CD4-positive, alpha-beta memory T cell (primary cell): ENCODE data around the gene SCP2. TPM values are rescaled to one million over a fixed set of nuclear protein-coding genes. Genes with fewer than 3 reads are reported as not detected.
A peak's percentile ranks its signal among the peaks of the same experiment; 100 is the strongest.

ENCODE experiments used
- CTCF ChIA-PET: fragments of 350-600 bp; sonication (Branson Sonifier 250); formaldehyde crosslinking; loops from one replicate; lab custom pipeline; 2021; ENCODE audit warnings: inconsistent platforms; ENCODE audit not compliant: partially characterized antibody; lab: Charles Lee
- POLR2A ChIA-PET: fragments of 350-600 bp; sonication (Branson Sonifier 250); formaldehyde crosslinking; loops from one replicate; lab custom pipeline; 2021; ENCODE audit not compliant: partially characterized antibody; lab: Charles Lee
- DNase-seq, 5 donors: peaks; one replicate each; pipeline versions ENCODE4 v3.0.0 to v3.0.0-alpha.2; 2020 to 2022; ENCODE audit warnings: mixed read lengths in 1 of 5
- H3K27ac ChIP-seq: one replicate; pipeline ENCODE4 v1.7.0; 2013; ENCODE audit warnings: low read depth, low read length
- H3K27me3 ChIP-seq: 2 replicates; pipeline ENCODE4 v1.7.0; 2013; ENCODE audit warnings: mild to moderate bottlenecking, low read length, moderate library complexity; ENCODE audit not compliant: insufficient read depth
- H3K36me3 ChIP-seq: 2 replicates; pipeline ENCODE4 v1.7.0; 2013; ENCODE audit warnings: mild to moderate bottlenecking, low read length, moderate library complexity; ENCODE audit not compliant: insufficient read depth
- H3K4me1 ChIP-seq: 2 replicates; pipeline ENCODE4 v1.7.0; 2013; ENCODE audit warnings: mild to moderate bottlenecking, low read length, moderate library complexity; ENCODE audit not compliant: insufficient read depth
- H3K4me3 ChIP-seq, 2 donors: one replicate each; pipeline ENCODE4 v1.7.0; 2013; ENCODE audit warnings: low read length in 2 of 2, mild to moderate bottlenecking in 1 of 2
- H3K9me3 ChIP-seq, 2 donors: one replicate each; pipeline ENCODE4 v1.7.0; 2013; ENCODE audit warnings: low read length in 2 of 2, control low read depth in 1 of 2; ENCODE audit not compliant: control insufficient read depth in 1 of 2
- H3K27ac Mint-ChIP-seq, 7 donors: one replicate each; pipeline ENCODE4 v1.8.0; 2020 to 2021; ENCODE audit warnings: mixed read lengths in 7 of 7, mild to moderate bottlenecking in 6 of 7, inconsistent platforms in 3 of 7, moderate library complexity in 3 of 7
- H3K27me3 Mint-ChIP-seq, 2 donors: one replicate each; pipeline ENCODE4 v1.8.0; 2020 to 2021; ENCODE audit warnings: mixed read lengths in 2 of 2
- H3K36me3 Mint-ChIP-seq, 2 donors: one replicate each; pipeline ENCODE4 v1.8.0; 2020 to 2021; ENCODE audit warnings: mixed read lengths in 2 of 2, inconsistent platforms in 1 of 2, mild to moderate bottlenecking in 1 of 2
- H3K4me1 Mint-ChIP-seq, 4 donors: one replicate each; pipeline ENCODE4 v1.8.0; 2020 to 2021; ENCODE audit warnings: mixed read lengths in 4 of 4, mild to moderate bottlenecking in 1 of 4
- H3K4me3 Mint-ChIP-seq, 8 donors: one replicate each; pipeline ENCODE4 v1.8.0; 2020 to 2021; ENCODE audit warnings: mixed read lengths in 8 of 8, mild to moderate bottlenecking in 7 of 8, moderate library complexity in 6 of 8, inconsistent platforms in 3 of 8
- H3K9me3 Mint-ChIP-seq, 8 donors: one replicate each; pipeline ENCODE4 v1.8.0; 2020 to 2021; ENCODE audit warnings: mixed read lengths in 8 of 8, mild to moderate bottlenecking in 5 of 8, inconsistent platforms in 3 of 8, moderate library complexity in 1 of 8
- intact Hi-C: fragments of 100-400 bp; cut with micrococcal nuclease; formaldehyde crosslinking; loops from one replicate; pipeline ENCODE4 v1.15.1; 2023
- polyA plus RNA-seq, 2 donors: library from polyadenylated mRNA; unstranded; fragments of 300-500 nt; fragmentation: Illumina TruSeq; gene quantifications; one replicate each; pipeline ENCODE4 v1.2.3, GENCODE V29; 2021
- total RNA-seq, 2 experiments: library from RNA; stranded (reverse); gene quantifications; one replicate each; pipeline ENCODE4 v1.2.3, GENCODE V29; 2021

SCP2 gene
- total and polyA plus RNA-seq, 4 experiments from 2014 or later = 49.7 to 260 (median 98.8) TPM

DNA sequence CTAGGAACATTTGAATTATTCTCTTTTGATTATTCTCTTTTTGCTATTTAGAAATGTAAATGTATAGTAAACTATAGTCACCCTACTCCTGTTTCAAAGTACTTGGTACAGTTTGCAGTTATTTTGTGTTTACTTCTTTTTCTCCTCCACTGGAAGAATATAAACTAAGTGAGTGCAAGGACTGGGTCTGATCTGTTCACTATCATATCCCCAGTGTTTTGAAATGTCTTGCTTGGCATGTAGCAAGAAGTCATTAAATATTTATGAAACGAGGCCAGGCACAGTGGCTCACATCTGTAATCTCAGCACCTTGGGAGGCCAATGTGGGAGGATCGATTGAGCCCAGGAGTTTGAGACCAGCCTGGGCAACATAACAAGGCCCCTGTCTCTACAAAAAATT is 99.2 kb downstream of the SCP2 start:
- Histone ChIP-seq H3K4me1 (no peaks in the 10 kb centered on the region), H3K27me3 (no peaks in the 10 kb centered on the region), H3K27ac (no peak overlapping the region), H3K36me3 (peaks cover 3% of the 10 kb centered on the region), H3K9me3 (no peaks in the 10 kb centered on the region), H3K4me3 (no peak overlapping the region)
- Mint-ChIP-seq H3K27me3 (no peaks in the 10 kb centered on the region), H3K4me3 (no peak overlapping the region), H3K9me3 (no peaks in the 10 kb centered on the region), H3K27ac (no peak overlapping the region), H3K4me1 (peaks cover 7 to 13% (median 11%) of the 10 kb centered on the region in 4 donors), H3K36me3 (peaks cover 15 to 27% of the 10 kb centered on the region in 2 donors)
- ChIA-PET POLR2A (no interaction called here), CTCF (no interaction called here)
- intact Hi-C loops = no loop called here
- DNase-seq = no peak

DNA sequence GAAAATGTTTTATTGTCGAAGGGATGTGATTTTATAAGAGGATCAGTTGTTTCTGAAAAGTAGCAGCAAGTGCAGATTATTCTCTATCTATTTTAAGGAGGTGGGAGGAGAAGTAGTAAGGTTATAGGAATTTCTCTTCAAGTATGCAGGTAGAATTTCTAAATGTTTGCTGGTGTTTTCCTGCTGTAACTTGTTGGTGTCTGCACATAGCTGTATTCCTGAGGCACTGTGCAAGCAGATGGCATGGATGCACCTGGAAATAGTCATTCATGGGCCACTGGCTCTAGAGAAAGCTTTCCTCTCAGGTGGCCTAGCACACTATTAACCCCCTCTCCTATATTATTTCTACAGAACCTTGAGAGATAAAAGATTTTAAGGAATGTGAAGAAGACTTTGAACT is 104.7 kb downstream of the SCP2 start:
- DNase-seq = no peak
- Mint-ChIP-seq H3K9me3 (no peaks in the 10 kb centered on the region), H3K27me3 (no peaks in the 10 kb centered on the region), H3K27ac (peak overlapping the region in 1 of 7 donors; percentile 6), H3K36me3 (peaks cover 30 to 33% of the 10 kb centered on the region in 2 donors), H3K4me3 (no peak overlapping the region), H3K4me1 (peaks cover 0 to 10% (median 5%) of the 10 kb centered on the region in 4 donors)
- Histone ChIP-seq H3K9me3 (no peaks in the 10 kb centered on the region), H3K36me3 (peaks cover 3% of the 10 kb centered on the region), H3K4me1 (no peaks in the 10 kb centered on the region), H3K27ac (no peak overlapping the region), H3K4me3 (no peak overlapping the region), H3K27me3 (no peaks in the 10 kb centered on the region)
- intact Hi-C loops = no loop called here
- ChIA-PET CTCF (no interaction called here), POLR2A (no interaction called here)

DNA sequence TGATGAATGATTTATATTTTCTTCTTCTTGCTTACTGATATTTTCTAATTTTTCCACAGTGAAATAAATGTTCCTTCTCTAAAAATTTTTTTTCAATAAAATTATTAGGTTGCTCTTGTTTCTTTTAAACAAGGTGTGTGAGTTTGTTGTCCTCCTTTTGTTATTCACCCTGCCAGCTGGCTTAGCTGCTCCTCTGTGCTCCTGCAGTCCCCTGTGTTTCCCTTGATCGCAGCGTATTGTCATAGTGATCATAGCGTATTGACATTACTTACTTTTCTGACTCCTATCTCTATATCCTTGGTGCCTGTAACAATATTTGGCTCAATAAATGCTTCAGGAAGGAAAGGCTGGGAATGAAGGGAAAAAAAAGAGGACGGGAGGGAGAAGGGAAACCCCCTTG is 110.1 kb downstream of the SCP2 start:
- POLR2A ChIA-PET = no interaction called here
- no peaks in the 10 kb centered on the region for H3K27me3 ChIP-seq
- peaks cover 0 to 1% (median 0%) of the 10 kb centered on the region in 8 donors for H3K9me3 Mint-ChIP-seq

DNA sequence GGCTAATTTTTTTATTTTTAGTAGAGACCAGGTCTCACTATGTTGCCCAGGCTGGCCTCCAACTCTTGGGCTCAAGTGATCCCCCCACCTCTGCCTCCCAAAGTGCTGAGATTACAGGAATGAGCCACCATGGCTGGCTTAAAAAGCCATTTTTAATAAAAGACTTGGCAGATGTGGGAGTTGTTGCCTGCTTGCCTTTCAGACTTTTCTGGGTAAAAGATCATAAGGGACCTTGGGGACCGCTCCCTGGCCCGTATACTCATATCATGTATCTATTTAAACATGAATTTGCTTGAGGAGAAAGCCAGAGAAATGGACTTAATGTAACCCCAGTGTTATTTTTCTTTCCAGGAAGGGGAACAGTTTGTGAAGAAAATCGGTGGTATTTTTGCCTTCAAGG is 111.5 kb downstream of the SCP2 start:
- H3K36me3 Mint-ChIP-seq = peaks cover 43 to 48% of the 10 kb centered on the region in 2 donors
- Histone ChIP-seq H3K4me1 (no peaks in the 10 kb centered on the region), H3K36me3 (peaks cover 12% of the 10 kb centered on the region), H3K9me3 (no peaks in the 10 kb centered on the region), H3K27me3 (no peaks in the 10 kb centered on the region), H3K27ac (no peak overlapping the region), H3K4me3 (no peak overlapping the region)
- DNase-seq = no peak
- no peak overlapping the region for H3K27ac Mint-ChIP-seq
- intact Hi-C loops = no loop called here
- H3K4me1 Mint-ChIP-seq = peaks cover 0 to 3% (median 0%) of the 10 kb centered on the region in 4 donors
- POLR2A ChIA-PET = no interaction called here
- H3K4me3 Mint-ChIP-seq = no peak overlapping the region
- H3K9me3 Mint-ChIP-seq = peaks cover 0 to 1% (median 0%) of the 10 kb centered on the region in 8 donors
- no peaks in the 10 kb centered on the region for H3K27me3 Mint-ChIP-seq
- CTCF ChIA-PET = no interaction called here

More for the DNA sequence above, 110.1 kb downstream of the SCP2 start:
- DNase-seq = no peak
- H3K36me3 Mint-ChIP-seq = peaks cover 40 to 41% of the 10 kb centered on the region in 2 donors
- no peaks in the 10 kb centered on the region for H3K27me3 Mint-ChIP-seq
- peaks cover 0 to 5% (median 3%) of the 10 kb centered on the region in 4 donors for H3K4me1 Mint-ChIP-seq
- Histone ChIP-seq H3K36me3 (peaks cover 12% of the 10 kb centered on the region), H3K4me3 (no peak overlapping the region), H3K4me1 (no peaks in the 10 kb centered on the region), H3K27ac (no peak overlapping the region), H3K9me3 (no peaks in the 10 kb centered on the region)
- H3K4me3 Mint-ChIP-seq = no peak overlapping the region
- intact Hi-C loops = no loop called here
- CTCF ChIA-PET = no interaction called here
- peak overlapping the region in 2 of 7 donors; percentile 16 to 23 for H3K27ac Mint-ChIP-seq

DNA sequence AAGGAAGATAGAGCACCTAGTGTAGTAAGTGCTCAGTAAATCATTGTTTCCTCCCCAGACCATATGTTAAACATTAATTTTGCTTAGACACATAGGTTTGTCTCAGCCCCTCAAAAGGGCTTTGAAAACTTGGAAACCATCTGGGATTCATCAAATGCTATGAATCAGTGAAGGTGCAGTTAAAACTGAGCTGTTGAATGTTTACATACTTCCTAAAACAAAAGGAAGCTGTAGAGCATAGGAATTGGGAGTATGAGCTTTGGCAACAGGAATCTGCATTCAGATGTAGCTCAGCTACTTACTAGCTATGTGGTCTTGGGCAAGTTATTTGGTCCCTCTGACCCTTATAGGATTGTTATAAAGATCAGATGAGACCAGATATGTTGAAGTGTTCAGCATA is 116.2 kb downstream of the SCP2 start:
- Histone ChIP-seq H3K9me3 (no peaks in the 10 kb centered on the region), H3K27me3 (no peaks in the 10 kb centered on the region), H3K36me3 (peaks cover 15% of the 10 kb centered on the region), H3K4me1 (no peaks in the 10 kb centered on the region), H3K27ac (no peak overlapping the region), H3K4me3 (no peak overlapping the region)
- H3K4me1 Mint-ChIP-seq = peaks cover 0 to 3% (median 0%) of the 10 kb centered on the region in 4 donors
- peaks cover 48 to 69% of the 10 kb centered on the region in 2 donors for H3K36me3 Mint-ChIP-seq
- ChIA-PET CTCF (no interaction called here), POLR2A (no interaction called here)
- H3K27ac Mint-ChIP-seq = no peak overlapping the region
- intact Hi-C loops = no loop called here
- H3K9me3 Mint-ChIP-seq = peaks cover 0 to 2% (median 0%) of the 10 kb centered on the region in 8 donors
- H3K4me3 Mint-ChIP-seq = no peak overlapping the region
- no peaks in the 10 kb centered on the region for H3K27me3 Mint-ChIP-seq
- no peak for DNase-seq

DNA sequence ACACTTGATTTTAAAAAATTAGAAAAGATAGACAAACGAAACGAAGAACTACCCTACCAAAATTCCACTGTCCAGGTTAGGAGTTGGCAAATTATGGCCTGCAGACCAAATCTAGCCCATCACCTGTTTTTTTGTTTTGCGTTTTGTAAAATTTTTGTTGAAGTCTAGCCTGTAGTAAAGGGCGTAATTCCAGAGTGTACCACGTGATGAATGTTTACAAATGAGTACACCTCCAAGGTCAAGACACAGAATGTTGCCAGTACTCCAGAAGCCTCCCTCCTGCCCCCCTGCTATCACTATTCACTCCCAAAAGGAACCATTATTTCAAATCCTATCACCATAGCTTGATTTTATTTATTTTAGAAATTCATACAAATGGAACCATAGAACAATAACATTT is 117.8 kb downstream of the SCP2 start:
- H3K27me3 Mint-ChIP-seq = no peaks in the 10 kb centered on the region
- DNase-seq = no peak
- intact Hi-C loops = no loop called here
- peaks cover 49 to 68% of the 10 kb centered on the region in 2 donors for H3K36me3 Mint-ChIP-seq
- POLR2A ChIA-PET = no interaction called here
- Histone ChIP-seq H3K4me3 (no peak overlapping the region), H3K27me3 (no peaks in the 10 kb centered on the region), H3K4me1 (no peaks in the 10 kb centered on the region), H3K36me3 (peaks cover 8% of the 10 kb centered on the region), H3K9me3 (no peaks in the 10 kb centered on the region), H3K27ac (no peak overlapping the region)
- H3K4me1 Mint-ChIP-seq = peaks cover 0 to 3% (median 0%) of the 10 kb centered on the region in 4 donors
- H3K4me3 Mint-ChIP-seq = no peak overlapping the region
- H3K9me3 Mint-ChIP-seq = peaks cover 0 to 2% (median 0%) of the 10 kb centered on the region in 8 donors
- CTCF ChIA-PET = no interaction called here
- H3K27ac Mint-ChIP-seq = no peak overlapping the region

DNA sequence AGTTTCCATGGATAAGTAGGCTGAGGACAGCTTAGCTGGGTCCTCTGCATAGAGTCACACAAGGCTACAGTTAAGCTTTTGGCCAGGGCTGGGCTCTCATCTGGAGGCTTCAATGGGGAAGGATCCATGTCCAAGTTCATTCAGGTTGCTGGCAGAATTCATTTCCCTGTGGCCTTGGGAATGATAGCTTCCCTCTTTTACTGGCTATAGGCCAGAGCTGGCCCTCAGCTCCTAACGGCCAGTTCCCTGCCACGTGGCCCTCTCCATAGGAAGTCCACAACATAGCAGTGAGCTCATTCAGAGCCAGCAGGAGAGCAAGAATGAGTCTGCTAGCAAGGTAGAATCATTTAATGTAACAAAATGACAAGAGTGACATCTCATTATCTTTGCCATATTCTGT is 119.9 kb downstream of the SCP2 start:
- intact Hi-C loops = no loop called here
- H3K4me1 ChIP-seq = no peaks in the 10 kb centered on the region
- ChIA-PET CTCF (no interaction called here), POLR2A (no interaction called here)
- no peaks in the 10 kb centered on the region for H3K27me3 ChIP-seq
- Mint-ChIP-seq H3K27ac (peak overlapping the region in 1 of 7 donors; percentile 25), H3K4me3 (no peak overlapping the region), H3K36me3 (peaks cover 49 to 66% of the 10 kb centered on the region in 2 donors), H3K27me3 (no peaks in the 10 kb centered on the region), H3K9me3 (peaks cover 0 to 2% (median 0%) of the 10 kb centered on the region in 8 donors), H3K4me1 (peaks cover 0 to 1% (median 0%) of the 10 kb centered on the region in 4 donors)
- H3K4me3 ChIP-seq = no peak overlapping the region
- no peak overlapping the region for H3K27ac ChIP-seq
- peaks cover 16% of the 10 kb centered on the region for H3K36me3 ChIP-seq
- H3K9me3 ChIP-seq = no peaks in the 10 kb centered on the region
- no peak for DNase-seq
